Measurements from ENCODE around the gene RECK. TPM values are rescaled to one million over a fixed set of nuclear protein-coding genes. Genes with fewer than 3 reads are reported as not detected.
"Not testable (repeated sequence)": the region's sequence is repeated elsewhere in the genome, so short reads cannot be mapped to it uniquely, and the experiment has no call there.

RECK gene
- polyA plus RNA-seq, 3 donors: 1.6 to 11.5 (median 7.4) TPM

- no peak overlapping the region for H3K27ac ChIP-seq (ENCODE audit: low read depth, low read length)
- WGBS, 3 donors: 80 to 90% (median 84%) methylated on average over 4 of the region's 4 CpGs
These were observed 12.7 kb downstream of the RECK start for GRCh38 chr9:36049408-36049807.

- no peak overlapping the region for H3K27ac ChIP-seq (ENCODE audit: low read depth, low read length)
- WGBS, 3 donors: 90 to 94% (median 92%) methylated on average over 3 of the region's 3 CpGs
These were observed 13.8 kb downstream of the RECK start for GRCh38 chr9:36050476-36050875.

DNA sequence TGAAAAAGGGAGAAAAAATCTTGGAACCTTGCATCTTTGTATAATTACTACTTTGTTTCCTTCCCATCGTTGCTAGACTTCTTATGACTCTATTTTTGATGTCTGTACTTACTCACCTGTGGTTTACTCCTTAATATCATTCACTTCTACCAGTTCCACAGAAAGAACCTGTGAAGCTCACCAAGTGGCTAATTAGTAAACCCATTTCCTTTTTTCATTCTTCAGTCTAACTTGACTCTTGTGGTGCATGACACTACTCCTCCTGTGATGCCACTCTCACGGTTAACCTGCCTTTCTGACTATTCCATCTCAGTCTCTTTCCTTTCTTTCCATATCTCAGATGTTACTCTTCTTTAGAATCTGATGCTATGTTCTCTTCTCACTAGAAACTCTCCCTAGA lies 14.6 kb downstream of the RECK start:
- 67 to 79% (median 79%) methylated on average over 2 of the region's 2 CpGs for WGBS, 3 donors
- no peak overlapping the region for H3K27ac ChIP-seq (ENCODE audit: low read depth, low read length)

DNA sequence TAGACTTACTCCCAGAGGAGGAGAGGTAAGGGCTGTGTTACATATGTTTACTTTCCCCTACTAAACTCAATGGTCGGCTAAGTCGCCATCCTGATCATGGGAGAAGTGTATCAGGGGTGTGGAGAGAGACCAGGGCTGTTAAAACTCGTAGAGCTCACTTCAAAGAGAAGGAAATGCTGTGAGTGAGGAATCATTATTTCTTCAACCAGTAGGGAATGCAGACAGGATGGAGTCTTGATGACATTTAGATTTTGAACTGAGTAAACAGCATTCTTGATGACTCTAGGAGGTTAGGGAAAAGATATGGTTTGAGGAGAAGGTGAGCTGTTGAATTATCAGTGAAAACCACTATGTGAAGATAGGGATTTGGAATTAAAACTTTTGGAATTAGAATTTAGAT lies 17.3 kb downstream of the RECK start:
- no peak overlapping the region for H3K27ac ChIP-seq (ENCODE audit: low read depth, low read length)

DNA sequence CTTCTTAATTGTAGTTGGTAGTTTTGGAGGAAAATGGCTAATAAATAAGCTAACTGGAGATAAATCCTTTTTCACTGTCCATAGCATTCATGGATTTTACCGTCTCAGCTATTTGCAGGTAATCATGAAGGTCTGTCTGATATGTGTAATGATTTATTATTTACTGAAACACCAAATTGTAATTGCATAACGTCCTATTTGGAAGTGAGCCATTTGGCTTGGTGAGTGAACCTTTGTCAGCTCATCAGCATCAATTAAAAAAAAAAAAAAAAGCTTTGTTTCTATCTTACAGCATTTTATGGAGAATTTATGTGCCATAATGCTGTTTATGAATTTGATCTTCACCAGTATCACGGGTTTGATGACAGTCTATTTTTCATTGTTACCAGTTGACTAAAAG lies 20.2 kb downstream of the RECK start:
- 39 to 46% (median 46%) methylated on average over 3 of the region's 3 CpGs for WGBS, 3 donors
- no peak overlapping the region for H3K27ac ChIP-seq (ENCODE audit: low read depth, low read length)

More for the DNA sequence above, 17.3 kb downstream of the RECK start:
- WGBS, 3 donors: 62 to 70% (median 68%) methylated on average over 3 of the region's 3 CpGs

- WGBS, 3 donors: 92 to 100% (median 94%) methylated on average over 2 of the region's 2 CpGs
- H3K27ac ChIP-seq (ENCODE audit: low read depth, low read length): no peak overlapping the region
These were observed 27.2 kb downstream of the RECK start for GRCh38 chr9:36063804-36064447.

GRCh38 chr9:36064448-36065037 lies 27.8 kb downstream of the RECK start:
- WGBS, 3 donors: 44 to 69% (median 68%) methylated on average over 1 of the region's 1 CpG
- no peak overlapping the region for H3K27ac ChIP-seq (ENCODE audit: low read depth, low read length)

GRCh38 chr9:36074055-36074454 lies 37.3 kb downstream of the RECK start:
- H3K27ac ChIP-seq (ENCODE audit: low read depth, low read length): no peak overlapping the region
- WGBS, 3 donors: 94 to 99% (median 95%) methylated on average over 1 of the region's 1 CpG

GRCh38 chr9:36074870-36075532 lies 38.3 kb downstream of the RECK start:
- WGBS, 3 donors: 16 to 33% (median 25%) methylated on average over 2 of the region's 2 CpGs
- no peak overlapping the region for H3K27ac ChIP-seq (ENCODE audit: low read depth, low read length)

GRCh38 chr9:36078051-36078450 lies 41.3 kb downstream of the RECK start:
- WGBS, 3 donors: 56 to 66% (median 57%) methylated on average over 1 of the region's 1 CpG
- no peak overlapping the region for H3K27ac ChIP-seq (ENCODE audit: low read depth, low read length)

DNA sequence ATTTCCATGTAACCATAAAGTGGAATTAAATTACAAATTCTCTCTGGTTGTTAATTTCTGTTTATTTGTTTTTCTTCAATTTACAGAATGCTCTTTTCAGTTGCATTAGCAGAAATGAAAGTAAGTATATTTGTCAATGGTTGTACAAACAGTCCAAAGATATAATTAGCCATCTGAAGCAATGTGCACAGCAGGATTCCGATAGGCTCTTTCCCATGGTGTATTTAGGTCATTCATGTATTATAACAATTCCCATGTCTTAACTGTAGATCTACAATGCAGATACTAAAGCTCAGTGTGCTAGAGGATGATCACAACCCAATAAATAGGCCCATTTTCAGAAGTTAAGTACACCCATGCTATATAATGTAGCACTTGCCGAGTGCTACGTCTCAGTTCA lies 43.8 kb downstream of the RECK start:
- WGBS, 3 donors: 44 to 91% (median 88%) methylated on average over 3 of the region's 3 CpGs
- no peak overlapping the region for H3K27ac ChIP-seq (ENCODE audit: low read depth, low read length)

DNA sequence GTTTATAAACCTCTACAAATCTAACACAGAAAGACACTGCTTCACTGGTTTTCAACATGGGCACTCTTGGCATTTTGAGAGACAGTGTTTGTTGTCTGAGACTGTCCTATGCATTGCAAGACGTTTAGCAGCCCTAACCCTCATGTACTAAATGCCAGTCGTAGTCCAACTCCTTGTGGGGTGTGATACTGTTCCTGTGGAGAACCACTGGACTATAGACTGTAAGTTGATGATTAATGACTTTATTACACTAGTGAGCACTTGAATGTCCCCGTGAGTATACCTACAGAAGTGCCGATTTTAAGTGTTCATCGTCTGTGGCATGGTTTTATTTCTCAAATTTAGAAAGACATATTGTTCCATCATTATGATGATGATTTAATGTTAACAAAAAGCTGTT lies 46.2 kb downstream of the RECK start:
- 85 to 88% (median 87%) methylated on average over 5 of the region's 5 CpGs for WGBS, 3 donors
- no peak overlapping the region for H3K27ac ChIP-seq (ENCODE audit: low read depth, low read length)

- no peak overlapping the region for H3K27ac ChIP-seq (ENCODE audit: low read depth, low read length)
- 83 to 94% (median 92%) methylated on average over 7 of the region's 7 CpGs for WGBS, 3 donors
These were observed 49.7 kb downstream of the RECK start for GRCh38 chr9:36086442-36086841.

GRCh38 chr9:36087054-36087453 lies 50.3 kb downstream of the RECK start:
- not testable (repeated sequence) for H3K27ac ChIP-seq (ENCODE audit: low read depth, low read length)

GRCh38 chr9:36088020-36088419 lies 51.3 kb downstream of the RECK start:
- WGBS, 3 donors: 82 to 94% (median 92%) methylated on average over 3 of the region's 3 CpGs
- no peak overlapping the region for H3K27ac ChIP-seq (ENCODE audit: low read depth, low read length)

- H3K27ac ChIP-seq (ENCODE audit: low read depth, low read length): no peak overlapping the region
- WGBS, 3 donors: 11 to 56% (median 38%) methylated on average over 8 of the region's 8 CpGs
These were observed 54.6 kb downstream of the RECK start for GRCh38 chr9:36091026-36091953.

- WGBS, 3 donors: 82 to 100% (median 82%) methylated on average over 1 of the region's 1 CpG
- H3K27ac ChIP-seq (ENCODE audit: low read depth, low read length): no peak overlapping the region
These were observed 55.3 kb downstream of the RECK start for GRCh38 chr9:36092014-36092413.

DNA sequence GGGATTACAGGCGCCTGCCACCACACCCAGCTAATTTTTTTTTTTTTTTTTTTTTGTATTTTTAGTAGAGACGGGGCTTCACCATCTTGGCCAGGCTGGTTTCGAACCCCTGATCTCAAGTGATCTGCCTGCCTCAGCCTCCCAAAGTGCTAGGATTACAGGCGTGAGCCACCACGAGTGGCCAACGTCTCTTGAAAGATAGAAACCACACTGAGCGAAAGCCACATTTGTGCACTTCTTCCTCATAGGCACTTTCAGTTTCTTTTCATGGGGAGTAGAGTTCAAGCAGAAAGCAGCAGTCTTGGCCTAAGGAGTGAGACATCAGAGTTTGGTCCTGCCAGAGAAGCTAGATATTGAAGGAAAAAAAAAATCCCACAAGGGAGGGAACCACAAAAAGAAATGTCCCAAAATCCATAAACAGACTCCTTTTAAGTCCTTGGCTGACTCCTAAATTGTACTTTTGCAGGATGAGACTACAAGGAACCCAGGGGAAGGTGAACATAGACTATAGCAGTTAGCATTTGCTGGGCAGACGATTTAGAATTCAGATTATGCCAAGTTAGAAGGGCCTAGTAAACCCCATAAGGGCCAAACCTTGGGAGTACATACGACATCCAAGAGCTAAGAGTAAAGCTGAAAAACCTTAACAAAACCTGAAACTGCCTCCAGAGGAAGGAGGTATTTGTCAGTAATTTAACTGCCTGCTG lies 55.9 kb downstream of the RECK start:
- 66 to 89% (median 70%) methylated on average over 9 of the region's 9 CpGs for WGBS, 3 donors
- no peak overlapping the region for H3K27ac ChIP-seq (ENCODE audit: low read depth, low read length)

All from adipose tissue (tissue), 3 donors.